KOPT-K1 (cell line): ENCODE measurements around the gene ZBTB7C.

Experiments
- H3K27ac ChIP-seq: fragments of 200-600 bp; sonication (generic); 2 replicates; pipeline ENCODE4 v1.5.1; 2016; ENCODE audit warnings: antibody characterized with exemption, mild to moderate bottlenecking, low read depth, low read length; ENCODE audit not compliant: poor library complexity, severe bottlenecking
- H3K36me3 ChIP-seq: fragments of 200-600 bp; sonication (generic); 2 replicates; pipeline ENCODE4 v1.5.1; 2017; ENCODE audit warnings: antibody characterized with exemption, mild to moderate bottlenecking, low read length, moderate library complexity; ENCODE audit not compliant: insufficient read depth
- H3K9me3 ChIP-seq: fragments of 200-600 bp; sonication (generic); 2 replicates; pipeline ENCODE4 v1.5.1; 2017; ENCODE audit warnings: antibody characterized with exemption, low read length, mild to moderate bottlenecking; ENCODE audit not compliant: insufficient read depth, poor library complexity, severe bottlenecking

ZBTB7C gene

GRCh38 chr18:48046843-48047242 lies 362.3 kb downstream of the ZBTB7C start:
- Histone ChIP-seq H3K27ac (no peak overlapping the region), H3K36me3 (no peaks in the 10 kb centered on the region), H3K9me3 (peaks cover 10% of the 10 kb centered on the region)

GRCh38 chr18:48045744-48046143 lies 363.4 kb downstream of the ZBTB7C start:
- Histone ChIP-seq H3K36me3 (no peaks in the 10 kb centered on the region), H3K9me3 (peaks cover 10% of the 10 kb centered on the region), H3K27ac (no peak overlapping the region)

- Histone ChIP-seq H3K27ac (no peak overlapping the region), H3K36me3 (no peaks in the 10 kb centered on the region), H3K9me3 (peaks cover 10% of the 10 kb centered on the region)
Measured at GRCh38 chr18:48044944-48045343, 364.2 kb downstream of the ZBTB7C start.

- H3K36me3 ChIP-seq = no peaks in the 10 kb centered on the region
- H3K9me3 ChIP-seq = peaks cover 10% of the 10 kb centered on the region
- H3K27ac ChIP-seq = no peak overlapping the region
Measured at GRCh38 chr18:48043166-48043565, 366.0 kb downstream of the ZBTB7C start.

- H3K36me3 ChIP-seq = no peaks in the 10 kb centered on the region
- H3K27ac ChIP-seq = no peak overlapping the region
- peaks cover 10% of the 10 kb centered on the region for H3K9me3 ChIP-seq
Measured at GRCh38 chr18:48042431-48042830, 366.8 kb downstream of the ZBTB7C start.

GRCh38 chr18:48040457-48041110 lies 368.6 kb downstream of the ZBTB7C start:
- H3K9me3 ChIP-seq = peaks cover 7% of the 10 kb centered on the region
- no peaks in the 10 kb centered on the region for H3K36me3 ChIP-seq
- H3K27ac ChIP-seq = no peak overlapping the region

- H3K36me3 ChIP-seq = no peaks in the 10 kb centered on the region
- no peak overlapping the region for H3K27ac ChIP-seq
- H3K9me3 ChIP-seq = no peaks in the 10 kb centered on the region
Measured at GRCh38 chr18:48039769-48040215, 369.4 kb downstream of the ZBTB7C start.

- no peak overlapping the region for H3K27ac ChIP-seq
- no peaks in the 10 kb centered on the region for H3K36me3 ChIP-seq
- H3K9me3 ChIP-seq = no peaks in the 10 kb centered on the region
Measured at GRCh38 chr18:48038636-48039035, 370.5 kb downstream of the ZBTB7C start.

GRCh38 chr18:48037481-48038271 lies 371.5 kb downstream of the ZBTB7C start:
- no peak overlapping the region for H3K27ac ChIP-seq
- no peaks in the 10 kb centered on the region for H3K9me3 ChIP-seq
- no peaks in the 10 kb centered on the region for H3K36me3 ChIP-seq

- Histone ChIP-seq H3K27ac (no peak overlapping the region), H3K9me3 (no peaks in the 10 kb centered on the region), H3K36me3 (no peaks in the 10 kb centered on the region)
Measured at GRCh38 chr18:48036641-48037421, 372.4 kb downstream of the ZBTB7C start.

GRCh38 chr18:48036226-48036625 lies 373.0 kb downstream of the ZBTB7C start:
- no peaks in the 10 kb centered on the region for H3K9me3 ChIP-seq
- H3K27ac ChIP-seq = no peak overlapping the region
- no peaks in the 10 kb centered on the region for H3K36me3 ChIP-seq

GRCh38 chr18:48035556-48035860 lies 373.7 kb downstream of the ZBTB7C start:
- H3K27ac ChIP-seq = no peak overlapping the region
- H3K9me3 ChIP-seq = no peaks in the 10 kb centered on the region
- H3K36me3 ChIP-seq = no peaks in the 10 kb centered on the region

- H3K27ac ChIP-seq = no peak overlapping the region
- H3K9me3 ChIP-seq = no peaks in the 10 kb centered on the region
- H3K36me3 ChIP-seq = no peaks in the 10 kb centered on the region
Measured at GRCh38 chr18:48034651-48035555, 374.3 kb downstream of the ZBTB7C start.

- no peak overlapping the region for H3K27ac ChIP-seq
- H3K9me3 ChIP-seq = no peaks in the 10 kb centered on the region
- no peaks in the 10 kb centered on the region for H3K36me3 ChIP-seq
Measured at GRCh38 chr18:48033790-48034650, 375.2 kb downstream of the ZBTB7C start.
